Measurements from ENCODE around the gene C19orf25.

Gene C19orf25

DNA sequence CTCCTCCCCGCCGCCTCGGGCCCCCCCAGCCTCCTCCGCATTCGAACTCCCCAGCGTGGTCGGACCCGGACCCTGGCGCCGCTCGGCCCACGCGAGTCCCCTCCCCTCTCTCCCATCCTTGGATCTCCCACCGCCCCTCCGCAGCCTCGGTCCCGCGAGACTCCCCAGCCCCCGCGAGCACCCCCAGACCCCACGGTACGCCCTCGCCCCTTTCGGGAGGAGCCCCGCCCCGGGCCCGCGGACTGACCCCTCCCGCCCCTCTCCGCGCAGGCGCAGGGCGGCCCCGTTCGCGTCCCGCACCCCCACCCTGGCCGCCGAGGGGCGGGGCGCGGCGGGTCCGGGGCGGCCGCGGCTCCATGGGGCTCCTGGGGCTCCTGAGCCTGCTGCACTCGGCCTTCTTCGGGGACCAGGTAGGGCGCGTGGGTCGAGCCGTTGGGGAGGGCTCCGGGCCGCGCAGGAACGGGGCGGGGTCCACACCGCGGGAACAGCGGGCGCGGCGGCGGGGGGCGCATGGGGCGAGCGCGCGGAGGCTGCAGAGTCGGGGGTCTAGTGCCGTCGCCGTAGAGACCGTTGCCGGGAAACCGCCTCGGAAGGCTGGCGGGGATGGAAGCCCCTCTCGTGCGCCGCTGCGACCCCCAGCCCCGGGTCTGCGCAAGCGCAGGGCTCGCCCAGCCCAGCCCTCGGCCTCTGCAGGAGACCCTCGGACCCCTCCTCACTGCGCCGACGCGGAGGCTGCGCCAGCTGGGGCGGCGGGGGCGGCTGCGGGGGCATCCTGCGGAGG is 32.9 kb downstream of the C19orf25 start:
- DNase-seq: no peak

DNA sequence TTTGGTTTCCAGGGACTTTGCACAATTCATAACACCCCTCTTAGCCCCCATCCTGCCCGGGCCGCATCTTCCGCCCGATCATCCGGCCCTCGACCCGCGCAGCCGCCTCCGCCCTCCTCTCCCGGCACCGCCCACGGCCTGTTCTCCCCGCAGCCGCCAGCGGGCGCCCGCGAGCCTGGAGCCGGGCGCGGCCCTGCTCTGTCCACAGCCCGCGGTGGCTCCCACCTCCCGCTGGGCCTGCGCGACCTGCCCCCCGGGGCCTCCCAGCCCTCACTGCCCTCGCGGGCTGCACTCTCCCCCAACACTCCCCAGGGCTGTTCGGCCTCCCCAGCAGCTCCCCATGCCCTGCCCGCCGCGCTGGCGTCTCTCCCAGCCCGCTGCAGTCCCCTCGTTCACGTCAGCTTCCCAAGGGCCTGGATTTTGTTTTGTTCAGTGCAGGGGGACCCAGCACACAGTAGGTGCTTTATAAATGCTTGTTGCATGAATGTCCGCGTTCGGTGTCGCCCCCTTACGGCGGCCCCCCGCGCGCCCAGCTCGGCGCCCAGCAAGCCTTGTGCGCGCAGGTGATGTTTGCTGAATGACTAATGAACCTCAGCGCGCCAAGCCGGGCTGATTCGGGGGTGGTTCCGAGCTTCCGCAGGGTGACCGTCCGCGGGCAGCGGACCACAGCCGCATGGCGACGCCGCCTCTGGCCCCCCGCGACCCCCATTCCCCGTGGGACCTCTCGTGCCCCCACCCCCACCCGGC is 33.7 kb downstream of the C19orf25 start:
- DNase-seq: peak; percentile 81

DNA sequence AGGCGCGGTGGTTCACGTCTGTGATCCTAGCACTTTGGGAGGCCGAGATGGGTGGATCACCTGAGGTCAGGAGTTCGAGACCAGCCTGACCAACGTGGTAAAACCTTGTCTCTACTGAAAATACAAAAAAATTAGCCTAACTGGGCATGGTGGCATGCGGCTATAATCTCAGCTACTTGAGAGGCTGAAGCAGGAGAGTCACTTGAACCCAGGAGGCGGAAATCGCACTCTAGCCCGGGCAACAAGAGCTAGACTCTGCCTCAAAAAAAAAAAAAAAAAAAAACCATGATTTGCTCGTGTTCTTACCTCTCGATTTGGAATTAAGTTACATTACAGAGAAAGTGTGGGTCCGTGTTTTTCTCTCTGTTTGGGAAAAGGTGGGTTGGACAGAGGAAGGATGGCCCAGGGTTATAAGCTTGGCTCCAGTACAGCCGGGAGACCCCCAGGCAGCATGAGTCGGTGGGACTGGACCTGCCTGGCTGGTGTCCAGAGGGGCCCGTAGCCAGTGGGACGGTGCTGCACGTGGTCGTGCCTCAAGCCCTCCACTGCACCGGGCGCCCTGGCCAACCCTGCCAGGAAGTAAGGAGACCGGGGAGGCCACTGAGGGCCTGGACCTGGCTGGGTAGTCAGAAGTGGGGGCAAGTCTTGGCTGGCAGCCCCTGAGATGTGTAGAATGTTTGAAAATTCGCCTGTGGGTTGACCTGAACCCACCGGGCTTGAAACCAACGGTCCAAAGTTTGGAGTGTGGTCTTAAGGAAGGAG is 37.2 kb downstream of the C19orf25 start:
- DNase-seq: no peak

DNA sequence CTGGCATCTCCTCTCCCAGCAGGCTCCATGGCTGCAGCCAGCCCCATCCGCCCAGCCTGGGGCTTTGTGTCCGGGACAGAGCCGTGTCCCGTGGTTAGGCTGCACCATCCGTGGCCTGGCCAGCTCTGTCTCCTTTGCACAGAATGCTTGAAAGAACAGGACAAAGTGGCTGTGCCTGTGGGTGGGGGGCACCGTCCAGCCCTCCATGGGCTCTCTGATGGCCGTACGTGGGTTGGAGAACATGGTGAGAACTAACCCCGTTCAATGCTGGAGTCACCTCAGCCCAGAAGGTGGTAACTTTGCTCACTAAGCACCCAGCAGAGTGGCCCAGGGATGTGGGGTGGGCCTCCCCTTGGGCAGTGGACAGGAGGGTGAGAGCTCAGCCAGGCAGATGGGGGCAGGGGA is 38.0 kb downstream of the C19orf25 start:
- DNase-seq: no peak

DNA sequence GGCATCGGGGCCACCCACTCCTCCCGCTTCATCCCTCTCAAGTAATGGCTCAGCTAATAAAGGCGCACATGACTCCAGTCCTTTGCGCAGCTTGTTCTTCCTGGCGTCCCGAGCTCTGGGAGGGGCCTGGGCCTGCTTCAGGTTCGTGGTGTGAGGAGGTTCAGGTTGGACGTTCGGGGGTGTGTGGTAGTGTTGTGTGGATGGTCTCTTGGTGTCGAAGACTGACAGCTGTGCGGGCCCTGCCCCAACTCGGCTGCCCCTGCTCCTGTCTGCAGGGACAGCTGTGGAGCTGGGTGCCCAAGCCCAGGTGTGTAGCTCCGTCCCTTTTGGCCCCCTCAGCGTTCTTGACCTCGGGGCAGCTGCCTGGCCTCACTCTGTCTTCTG is 38.6 kb downstream of the C19orf25 start:
- no peak for DNase-seq

DNA sequence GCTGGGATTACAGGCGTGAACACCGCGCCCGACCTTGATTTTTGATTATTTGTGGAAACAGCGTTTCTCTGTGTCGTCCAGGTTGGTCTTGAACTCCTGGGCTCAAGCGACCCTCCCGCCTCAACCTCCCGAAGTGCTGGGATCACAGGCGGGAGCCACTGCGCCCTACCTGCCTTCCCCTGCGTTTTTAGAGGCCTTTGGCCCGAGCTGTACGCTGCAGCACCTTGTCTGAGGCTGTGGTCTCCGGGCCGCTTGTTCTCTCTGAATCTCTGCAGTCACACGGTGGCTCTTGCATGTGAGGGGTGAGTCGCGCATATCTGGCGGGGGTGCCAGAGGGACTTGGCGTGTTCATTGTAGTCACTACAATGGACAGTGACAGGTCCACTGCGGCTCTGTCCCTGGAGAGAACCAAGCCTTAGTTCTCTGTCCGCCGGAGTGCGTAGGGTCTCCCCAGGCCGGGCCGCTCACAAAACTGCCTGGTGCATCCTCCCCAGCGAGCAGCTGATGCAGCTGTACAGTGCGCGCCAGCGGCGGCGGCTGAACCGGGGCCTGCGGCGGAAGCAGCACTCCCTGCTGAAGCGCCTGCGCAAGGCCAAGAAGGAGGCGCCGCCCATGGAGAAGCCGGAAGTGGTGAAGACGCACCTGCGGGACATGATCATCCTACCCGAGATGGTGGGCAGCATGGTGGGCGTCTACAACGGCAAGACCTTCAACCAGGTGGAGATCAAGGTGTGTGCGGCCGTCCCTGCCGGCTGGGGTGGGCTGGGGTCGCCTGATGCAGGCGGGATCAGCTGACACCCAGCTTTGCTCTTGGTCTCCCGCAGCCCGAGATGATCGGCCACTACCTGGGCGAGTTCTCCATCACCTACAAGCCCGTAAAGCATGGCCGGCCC is 39.2 kb downstream of the C19orf25 start:
- peak; percentile 29 for DNase-seq

DNA sequence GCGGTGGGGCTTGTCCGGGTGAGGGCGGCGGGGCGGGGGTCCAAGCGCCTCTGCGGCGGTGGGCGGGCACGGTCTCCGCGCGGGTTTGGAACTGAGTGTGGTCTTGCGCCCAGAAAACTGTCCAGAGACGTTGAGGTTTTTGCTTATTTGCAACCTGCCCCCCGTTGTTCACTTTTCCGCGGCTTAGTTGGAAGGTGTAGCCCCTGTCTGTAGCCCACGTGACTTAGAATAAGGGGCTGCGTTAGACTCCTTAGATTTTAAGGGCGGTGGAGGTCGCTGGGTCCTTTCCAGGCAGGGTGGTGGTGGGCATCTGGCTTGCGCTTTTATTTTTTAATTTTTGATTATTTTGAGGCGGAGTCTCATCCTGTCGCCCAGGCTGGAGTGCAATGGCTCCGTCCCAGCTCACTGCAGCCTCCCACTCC is 40.1 kb downstream of the C19orf25 start:
- DNase-seq: no peak

DNA sequence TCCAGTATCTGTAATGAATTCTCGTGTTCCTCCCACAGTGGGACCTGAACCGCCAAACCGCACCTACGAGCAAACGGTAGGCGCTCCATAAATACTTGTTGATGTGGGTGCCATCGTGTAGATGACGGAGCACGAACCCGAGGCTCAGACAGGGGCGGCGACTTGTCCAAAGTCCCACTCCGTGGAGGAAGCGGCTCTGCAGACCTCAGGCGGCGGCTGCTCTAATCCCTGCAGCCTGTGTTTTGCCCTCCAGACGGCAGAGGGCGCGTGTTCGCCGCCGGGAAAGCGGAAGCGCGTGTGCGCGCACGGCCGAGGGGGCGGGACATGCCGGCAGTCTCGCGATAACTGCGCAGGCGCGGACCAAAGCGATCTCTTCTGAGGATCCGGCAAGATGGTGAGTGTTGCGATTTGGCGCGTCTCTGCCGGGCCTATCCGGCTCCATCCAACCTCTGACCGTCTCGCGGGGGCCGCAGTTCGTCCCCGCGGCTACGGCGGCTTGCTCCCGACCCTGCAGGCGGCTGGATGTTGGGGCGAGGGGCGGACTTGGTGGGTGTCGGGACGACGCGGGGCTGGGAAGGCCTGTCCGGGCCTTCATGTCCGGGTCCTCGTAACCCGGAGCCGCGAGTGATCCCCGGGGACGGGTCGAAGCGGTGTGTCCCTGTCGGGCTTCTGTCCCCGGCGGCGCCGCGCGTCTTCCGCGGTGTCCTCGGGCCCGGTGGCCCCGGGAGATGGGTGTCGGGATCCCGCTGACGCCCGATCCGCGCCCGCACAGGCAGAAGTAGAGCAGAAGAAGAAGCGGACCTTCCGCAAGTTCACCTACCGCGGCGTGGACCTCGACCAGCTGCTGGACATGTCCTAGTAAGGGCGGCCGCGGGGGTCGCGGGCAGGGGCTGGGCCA is 40.7 kb downstream of the C19orf25 start, which contains the start of gene RPS15:
Gene RPS15 (plus strand): TSS at position 362 of the 898 bp plus-strand sequence. CDS start 30 bp downstream, at position 392.
- DNase-seq: peak; percentile 95

DNA sequence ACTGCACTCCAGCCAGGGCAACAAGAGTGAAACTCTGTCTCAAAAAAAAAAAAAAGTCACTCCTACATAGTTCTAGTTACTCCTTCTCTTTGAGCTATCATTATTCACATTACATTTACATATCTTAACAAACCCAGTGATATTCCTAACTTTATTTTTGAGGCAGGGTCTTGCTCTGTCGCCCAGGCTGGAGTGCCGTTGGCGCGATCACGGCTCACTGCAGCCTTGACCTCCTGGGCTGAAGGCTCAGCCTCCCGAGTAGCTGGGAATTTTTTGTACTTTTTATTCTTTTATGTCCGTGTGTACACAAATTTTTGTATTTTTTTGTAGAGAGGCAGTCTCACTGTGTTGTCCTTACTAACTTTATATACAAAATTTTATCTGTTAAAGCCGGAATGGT is 41.4 kb downstream of the C19orf25 start:
- DNase-seq: no peak

DNA sequence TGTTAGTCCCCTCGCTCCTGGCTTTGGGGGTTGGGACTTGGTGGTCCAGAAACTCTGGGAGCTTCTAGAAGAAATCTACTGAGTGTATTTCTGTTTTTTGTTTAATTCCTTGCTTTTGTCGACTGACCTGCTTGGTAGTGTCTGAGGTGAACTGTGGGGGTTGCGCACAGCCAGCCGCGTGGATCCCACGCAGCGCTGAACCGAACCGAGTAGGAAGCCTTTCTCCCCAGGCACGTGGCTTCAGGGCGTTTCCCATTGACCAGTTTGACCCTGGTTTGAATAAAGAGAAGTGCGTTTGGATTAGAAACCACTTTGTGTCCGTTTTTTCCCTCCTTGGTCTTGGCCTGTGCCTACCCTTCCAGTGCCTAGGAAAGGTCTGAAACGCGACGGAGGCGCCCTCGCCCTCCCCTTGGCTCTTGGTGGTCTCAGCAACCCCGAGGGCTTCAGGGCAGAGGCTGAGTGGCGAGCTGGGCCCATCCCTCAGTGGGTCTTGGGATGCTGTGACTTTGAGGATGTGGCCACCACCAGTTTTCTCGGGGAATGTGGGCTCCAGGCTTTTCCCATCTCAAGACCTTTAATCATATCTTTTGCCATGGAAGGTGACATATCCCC is 43.5 kb downstream of the C19orf25 start:
- no peak for DNase-seq

DNA sequence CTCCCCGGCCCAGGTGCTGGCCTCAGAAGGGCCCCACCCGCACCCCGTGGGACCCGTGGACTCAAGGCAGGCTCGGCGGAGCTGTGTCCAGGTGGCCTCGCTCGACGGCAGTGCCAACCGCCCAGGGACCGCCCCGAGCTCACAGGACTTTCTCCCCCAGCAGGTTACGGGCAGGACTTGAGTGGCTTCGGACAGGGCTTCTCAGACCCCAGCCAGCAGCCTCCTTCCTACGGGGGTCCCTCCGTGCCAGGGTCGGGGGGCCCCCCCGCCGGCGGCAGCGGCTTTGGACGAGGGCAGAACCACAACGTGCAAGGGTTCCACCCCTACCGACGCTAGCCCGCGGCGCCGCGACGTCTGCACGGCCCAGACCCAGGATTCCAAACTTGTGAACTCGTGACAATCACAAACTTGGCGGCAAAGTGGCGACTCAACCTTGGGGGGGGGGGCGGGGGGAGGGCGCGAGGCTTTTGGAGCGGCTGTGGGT is 44.4 kb downstream of the C19orf25 start:
- DNase-seq: no peak

DNA sequence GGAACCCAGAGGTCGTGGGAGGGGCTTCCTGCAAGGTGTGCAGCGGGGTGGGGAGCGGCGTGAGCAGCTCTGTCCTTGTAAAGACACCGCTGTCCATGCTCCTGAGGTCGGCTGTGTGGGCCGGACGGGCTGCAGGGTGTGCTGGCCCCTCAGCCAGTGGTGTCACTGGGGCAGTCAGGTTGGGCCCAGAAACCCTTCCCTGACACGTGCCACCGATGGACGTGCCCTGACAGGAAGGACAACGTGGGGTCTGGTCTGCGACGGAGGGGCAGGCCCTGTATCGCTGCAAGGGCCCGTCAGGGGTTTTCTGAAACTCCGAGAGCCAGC is 45.0 kb downstream of the C19orf25 start:
- DNase-seq: no peak

DNA sequence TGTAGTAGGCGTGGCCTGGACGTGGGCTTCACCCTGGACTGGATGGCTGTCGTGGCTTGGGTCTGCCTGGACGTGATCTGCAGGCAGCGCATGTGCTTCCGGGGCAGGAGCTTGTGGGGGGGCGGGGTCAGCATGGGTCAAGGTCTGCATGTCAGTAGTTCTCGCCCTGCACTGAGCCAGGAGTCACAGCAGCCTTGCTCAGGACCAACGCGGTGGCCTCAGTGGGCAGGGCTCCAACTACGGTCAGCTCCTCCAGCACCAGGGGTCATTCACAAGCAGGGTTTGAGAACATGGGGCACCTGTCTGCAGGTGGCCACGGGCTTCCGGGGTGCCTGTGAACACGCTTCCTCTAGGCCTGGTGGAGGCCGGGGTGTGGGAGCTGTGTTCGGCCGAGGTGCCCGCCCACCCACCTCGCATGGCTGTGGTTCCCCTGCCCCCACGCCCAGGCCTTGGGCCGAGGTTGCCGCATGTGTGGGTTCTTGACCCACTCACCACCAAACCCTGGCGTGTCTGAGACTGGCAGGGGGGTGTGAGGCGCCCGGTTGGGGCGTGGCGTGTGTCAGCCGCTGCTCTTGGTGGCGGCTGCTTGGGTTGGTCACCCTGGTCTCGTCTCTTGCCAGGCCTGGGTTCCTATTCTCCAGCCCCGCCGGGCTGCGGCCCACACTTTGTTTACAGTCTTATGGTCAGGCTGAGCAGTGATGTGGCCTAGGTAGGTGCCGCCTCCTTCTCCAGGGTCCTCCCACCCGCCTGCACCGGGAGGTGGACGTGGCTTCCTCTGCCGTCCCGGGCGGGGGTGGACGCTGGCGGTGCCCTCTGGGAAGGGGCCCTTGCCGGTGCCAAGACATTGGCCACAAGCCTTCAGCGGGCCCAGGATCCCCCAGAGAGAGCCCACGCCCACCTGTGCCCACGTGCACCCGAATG is 45.6 kb downstream of the C19orf25 start:
- DNase-seq: no peak

DNA sequence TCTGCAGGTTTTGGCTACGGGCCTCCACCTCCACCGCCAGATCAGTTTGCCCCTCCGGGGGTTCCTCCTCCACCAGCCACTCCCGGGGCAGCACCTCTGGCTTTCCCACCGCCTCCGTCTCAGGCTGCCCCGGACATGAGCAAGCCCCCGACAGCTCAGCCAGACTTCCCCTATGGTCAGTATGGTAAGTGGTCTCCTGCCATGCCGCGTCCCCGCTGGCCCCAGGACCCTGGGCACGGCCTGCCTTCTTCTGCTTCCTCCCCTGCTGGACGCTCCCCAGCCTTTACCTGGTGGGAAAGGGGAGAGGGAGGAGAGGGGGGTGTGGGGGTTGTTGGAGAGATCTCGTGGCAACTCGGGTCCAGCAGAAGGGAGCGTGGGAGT is 46.5 kb downstream of the C19orf25 start:
- DNase-seq: no peak

DNA sequence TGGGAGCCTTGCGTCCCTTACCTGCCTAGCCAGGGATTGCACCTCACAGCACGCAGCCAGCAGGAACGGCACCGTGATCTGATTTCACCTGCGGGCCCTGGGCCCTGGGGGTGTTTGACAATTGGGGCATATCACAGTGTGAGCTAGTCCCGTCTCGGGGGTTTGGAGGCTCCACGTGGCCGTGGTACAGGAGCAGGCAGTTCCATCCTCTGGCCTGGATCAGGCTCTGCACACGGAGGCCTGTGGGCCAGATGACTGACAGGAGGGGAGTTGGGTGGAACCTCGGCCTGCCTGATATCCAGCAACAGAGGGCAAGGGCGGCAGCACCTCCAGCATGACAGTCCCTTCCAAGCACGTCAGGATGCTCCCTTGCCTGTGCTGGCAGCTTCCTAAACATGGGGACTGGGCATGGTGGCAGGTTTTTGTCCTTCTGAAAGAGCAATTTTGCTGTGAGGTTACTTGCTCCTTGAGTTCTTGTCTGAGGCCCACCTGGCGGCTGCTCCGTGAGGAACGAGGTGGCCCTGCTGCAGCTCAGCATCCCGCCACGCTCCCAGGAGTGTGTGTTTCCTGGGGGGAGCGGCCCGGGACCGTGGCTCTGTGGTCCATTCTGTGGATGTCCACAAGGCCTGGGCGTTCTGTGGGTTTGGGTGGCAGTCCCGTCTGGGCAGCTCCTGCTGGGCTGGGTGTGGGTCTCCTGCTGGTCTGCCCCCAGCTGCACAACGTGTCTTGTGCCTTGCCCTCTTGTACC is 47.1 kb downstream of the C19orf25 start:
- DNase-seq: no peak

DNA sequence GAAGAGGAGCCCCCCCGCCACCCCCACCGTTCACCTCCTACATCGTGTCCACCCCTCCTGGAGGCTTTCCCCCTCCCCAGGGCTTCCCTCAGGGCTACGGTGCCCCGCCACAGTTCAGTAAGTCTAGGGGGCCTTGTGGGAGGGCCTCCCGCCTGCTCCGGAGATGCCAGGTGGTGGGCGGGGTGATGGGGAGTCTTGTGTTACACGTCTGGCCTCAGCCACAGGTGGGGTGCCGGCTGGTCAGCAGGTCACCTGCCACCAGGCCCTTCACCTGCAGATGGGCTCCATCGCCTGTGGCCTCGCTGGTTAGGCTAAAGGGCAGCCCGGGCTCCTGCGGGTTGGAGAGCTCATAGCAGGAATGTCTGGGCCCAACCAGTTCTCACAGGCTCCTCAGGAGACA is 48.8 kb downstream of the C19orf25 start:
- no peak for DNase-seq

DNA sequence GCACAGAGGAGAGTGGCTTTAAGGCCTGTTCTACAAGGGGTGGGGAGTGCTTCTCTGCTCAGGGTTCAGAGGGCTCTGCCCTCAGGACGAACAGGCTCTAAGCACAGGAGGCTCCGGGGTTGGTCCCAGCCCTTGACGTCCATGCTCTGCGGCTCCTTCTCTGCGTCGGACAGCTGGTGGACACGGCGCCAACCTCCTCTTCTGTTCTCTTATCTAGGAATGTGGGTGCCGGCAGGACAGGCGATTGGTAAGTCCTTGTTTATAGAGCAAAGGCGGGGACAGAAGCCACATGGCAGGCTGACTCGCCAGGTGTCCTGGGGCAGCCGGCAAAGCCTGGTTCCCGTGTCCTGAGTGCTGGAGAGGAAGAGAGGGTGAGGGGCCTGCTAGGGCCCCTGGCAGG is 49.3 kb downstream of the C19orf25 start:
- no peak for DNase-seq

DNA sequence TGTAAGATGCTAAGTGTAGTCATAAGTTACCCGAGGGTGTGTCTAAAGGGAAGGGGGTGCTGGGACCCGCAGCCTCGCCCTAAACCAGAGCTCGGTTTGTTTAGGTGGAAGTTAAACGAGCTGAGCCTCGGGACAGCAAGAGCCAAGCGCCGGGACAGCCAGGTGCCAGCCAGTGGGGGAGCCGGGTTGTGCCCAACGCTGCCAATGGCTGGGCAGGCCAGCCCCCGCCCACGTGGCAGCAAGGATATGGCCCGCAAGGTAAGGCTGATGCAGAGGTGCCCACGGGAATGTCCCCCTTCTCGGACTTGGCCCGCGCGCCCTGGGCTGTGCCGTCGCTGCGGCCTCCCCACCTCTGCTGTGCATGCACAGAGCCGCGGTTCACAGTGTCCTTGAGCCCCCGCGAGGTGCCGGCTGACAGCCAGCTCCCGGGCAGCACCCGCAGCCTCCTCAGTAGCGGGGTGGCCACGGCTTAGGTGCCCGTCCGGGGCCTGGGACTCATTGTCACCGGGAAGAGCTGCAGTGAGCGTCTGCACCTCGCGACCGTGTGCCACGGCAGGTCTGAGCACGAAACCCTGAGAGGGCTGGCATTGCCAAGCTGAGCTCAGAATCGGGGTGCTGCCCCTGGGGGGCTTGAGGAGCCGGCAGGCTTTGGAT is 50.1 kb downstream of the C19orf25 start:
- DNase-seq: no peak
